ENCODE results near the gene PPP1R1A.

The PPP1R1A gene

DNA sequence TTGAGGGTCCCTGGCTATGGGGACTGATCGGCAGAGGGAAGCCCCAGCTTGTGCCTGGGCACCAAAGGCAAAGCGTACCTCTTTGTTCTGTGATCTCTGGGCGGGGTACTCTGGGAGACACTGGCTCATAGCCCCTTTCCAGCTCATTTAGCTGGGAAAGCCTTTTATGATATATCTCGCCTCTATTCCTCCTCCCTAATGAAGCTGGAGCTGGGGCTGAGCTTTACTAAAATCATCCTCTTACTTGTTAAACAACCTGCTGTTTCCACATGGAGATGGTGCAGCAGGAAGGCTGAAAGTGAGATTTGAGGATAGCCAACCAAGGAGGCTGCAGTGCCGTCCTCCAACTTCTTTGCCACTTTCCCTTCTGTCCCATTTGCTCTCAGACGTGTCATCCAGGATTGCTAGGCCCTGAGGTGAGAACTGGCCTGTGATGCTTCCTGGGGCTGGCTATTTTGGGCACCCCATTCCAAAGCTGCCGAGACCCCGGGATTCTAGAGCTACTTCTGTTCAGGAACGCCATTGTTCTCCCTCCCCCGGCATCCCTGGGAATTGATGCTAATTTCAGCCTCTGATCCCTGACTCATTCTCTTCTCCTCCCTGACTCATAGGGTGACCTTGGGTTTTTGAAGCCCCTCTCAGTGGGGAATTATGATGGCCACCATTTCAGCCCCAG, 23.0 kb downstream of the PPP1R1A start:
- DNase-seq (ENCODE audit: low read depth), result no peak
- H3K4me3 ChIP-seq (ENCODE audit: low read depth, low read length), result no peak overlapping the region
- TF ChIP-seq, protein P1, sequence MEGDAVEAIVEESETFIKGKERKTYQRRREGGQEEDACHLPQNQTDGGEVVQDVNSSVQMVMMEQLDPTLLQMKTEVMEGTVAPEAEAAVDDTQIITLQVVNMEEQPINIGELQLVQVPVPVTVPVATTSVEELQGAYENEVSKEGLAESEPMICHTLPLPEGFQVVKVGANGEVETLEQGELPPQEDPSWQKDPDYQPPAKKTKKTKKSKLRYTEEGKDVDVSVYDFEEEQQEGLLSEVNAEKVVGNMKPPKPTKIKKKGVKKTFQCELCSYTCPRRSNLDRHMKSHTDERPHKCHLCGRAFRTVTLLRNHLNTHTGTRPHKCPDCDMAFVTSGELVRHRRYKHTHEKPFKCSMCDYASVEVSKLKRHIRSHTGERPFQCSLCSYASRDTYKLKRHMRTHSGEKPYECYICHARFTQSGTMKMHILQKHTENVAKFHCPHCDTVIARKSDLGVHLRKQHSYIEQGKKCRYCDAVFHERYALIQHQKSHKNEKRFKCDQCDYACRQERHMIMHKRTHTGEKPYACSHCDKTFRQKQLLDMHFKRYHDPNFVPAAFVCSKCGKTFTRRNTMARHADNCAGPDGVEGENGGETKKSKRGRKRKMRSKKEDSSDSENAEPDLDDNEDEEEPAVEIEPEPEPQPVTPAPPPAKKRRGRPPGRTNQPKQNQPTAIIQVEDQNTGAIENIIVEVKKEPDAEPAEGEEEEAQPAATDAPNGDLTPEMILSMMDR (conservative IDR thresholded peaks at IDR 0.05; ENCODE audit: low read depth, low read length), result no peak

DNA sequence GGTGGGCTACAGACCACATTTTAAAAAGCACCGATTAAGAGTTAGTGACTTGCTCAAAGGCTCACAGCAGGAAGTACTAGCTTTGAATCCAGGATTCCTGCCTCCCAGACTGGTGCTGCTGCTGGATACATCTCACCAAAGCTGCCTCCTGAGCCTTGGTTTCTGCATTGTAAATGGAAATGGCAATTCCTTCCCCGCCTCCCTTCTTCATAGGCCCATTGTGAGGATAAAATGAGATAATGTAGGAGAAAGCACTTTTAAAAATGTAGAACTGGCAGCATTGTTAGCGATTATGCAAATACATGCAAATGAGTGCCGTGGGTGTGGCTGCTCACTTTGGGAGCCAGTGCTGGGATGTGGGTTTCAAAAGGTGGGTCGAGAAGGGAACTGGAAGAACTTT, 23.7 kb downstream of the PPP1R1A start:
- no peak for DNase-seq (ENCODE audit: low read depth)
- TF ChIP-seq, protein P1 (conservative IDR thresholded peaks at IDR 0.05; ENCODE audit: low read depth, low read length), result no peak
- no peak overlapping the region for H3K4me3 ChIP-seq (ENCODE audit: low read depth, low read length)

DNA sequence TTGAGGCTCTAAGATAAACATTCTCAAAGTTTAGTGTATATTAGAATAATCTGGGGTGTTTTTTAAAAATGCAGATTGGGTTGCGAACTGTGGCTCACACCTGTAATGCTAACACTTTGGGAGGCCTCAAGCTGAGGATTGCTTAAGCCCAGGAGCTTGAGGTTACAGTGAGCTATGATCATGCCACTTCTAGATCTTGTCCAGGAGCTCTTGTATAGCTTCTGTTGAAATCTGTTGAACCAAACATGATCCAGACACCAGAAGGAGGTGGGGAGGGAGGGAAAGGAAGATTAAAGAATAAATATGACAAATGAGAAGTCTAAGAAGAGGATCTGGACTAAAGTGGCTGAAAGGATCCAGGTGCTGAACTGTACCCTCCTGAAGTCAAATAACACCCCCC, 24.7 kb downstream of the PPP1R1A start:
- TF ChIP-seq, protein P1 (conservative IDR thresholded peaks at IDR 0.05; ENCODE audit: low read depth, low read length), result no peak
- no peak overlapping the region for H3K4me3 ChIP-seq (ENCODE audit: low read depth, low read length)
- no peak for DNase-seq (ENCODE audit: low read depth)

DNA sequence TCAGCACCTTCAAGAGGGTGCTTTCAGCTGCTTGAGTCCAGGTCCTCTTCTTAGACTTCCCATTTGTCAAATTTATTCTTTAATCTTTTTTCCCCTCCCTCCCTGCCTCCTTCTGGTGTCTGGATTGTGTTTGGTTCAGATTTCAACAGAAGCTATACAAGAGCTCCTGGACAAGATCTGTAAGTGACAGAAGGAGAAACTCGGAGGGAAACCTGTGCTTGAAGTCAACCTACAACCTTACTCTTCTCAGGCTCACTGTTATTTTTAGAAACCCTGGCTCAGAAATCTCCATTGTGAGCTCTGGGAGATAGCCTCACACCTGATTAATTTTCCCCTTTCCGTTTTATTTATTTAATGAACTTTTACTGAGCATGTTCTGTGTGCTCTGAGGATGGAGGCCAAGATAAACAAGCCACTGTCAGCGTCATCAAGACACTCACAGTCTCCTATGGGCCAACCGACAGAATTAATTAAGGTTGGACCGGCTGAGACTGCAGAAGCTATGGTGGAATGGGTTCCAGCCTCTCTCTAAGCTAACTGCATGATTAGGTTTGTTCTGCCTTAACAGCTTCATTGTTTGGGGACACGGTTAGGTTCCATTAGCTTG, 25.6 kb downstream of the PPP1R1A start:
- no peak overlapping the region for H3K4me3 ChIP-seq (ENCODE audit: low read depth, low read length)
- TF ChIP-seq, protein P1 (conservative IDR thresholded peaks at IDR 0.05; ENCODE audit: low read depth, low read length), result no peak
- DNase-seq (ENCODE audit: low read depth), result no peak

DNA sequence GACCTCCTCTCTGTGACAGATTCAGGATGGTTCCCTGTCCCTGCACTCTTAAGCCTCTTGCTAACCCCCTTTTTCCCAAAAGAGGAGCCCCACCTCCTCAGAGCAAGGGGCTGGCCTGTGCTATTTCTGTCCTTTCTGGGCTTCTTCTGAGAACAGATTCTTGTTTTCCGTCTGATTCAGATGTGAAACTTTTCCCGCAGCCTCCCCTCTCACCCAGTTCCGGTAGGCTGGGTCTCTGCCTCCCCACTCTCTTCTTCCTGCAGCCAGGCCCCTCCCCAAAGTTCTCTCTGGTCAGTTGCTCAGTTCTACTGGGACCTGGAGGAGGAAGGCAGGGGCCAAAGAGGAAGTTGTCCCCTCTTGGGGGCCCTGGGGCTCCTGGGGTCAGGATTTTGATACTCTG, 27.3 kb downstream of the PPP1R1A start:
- TF ChIP-seq, protein P1 (conservative IDR thresholded peaks at IDR 0.05; ENCODE audit: low read depth, low read length), result no peak
- no peak overlapping the region for H3K4me3 ChIP-seq (ENCODE audit: low read depth, low read length)
- DNase-seq (ENCODE audit: low read depth), result no peak

DNA sequence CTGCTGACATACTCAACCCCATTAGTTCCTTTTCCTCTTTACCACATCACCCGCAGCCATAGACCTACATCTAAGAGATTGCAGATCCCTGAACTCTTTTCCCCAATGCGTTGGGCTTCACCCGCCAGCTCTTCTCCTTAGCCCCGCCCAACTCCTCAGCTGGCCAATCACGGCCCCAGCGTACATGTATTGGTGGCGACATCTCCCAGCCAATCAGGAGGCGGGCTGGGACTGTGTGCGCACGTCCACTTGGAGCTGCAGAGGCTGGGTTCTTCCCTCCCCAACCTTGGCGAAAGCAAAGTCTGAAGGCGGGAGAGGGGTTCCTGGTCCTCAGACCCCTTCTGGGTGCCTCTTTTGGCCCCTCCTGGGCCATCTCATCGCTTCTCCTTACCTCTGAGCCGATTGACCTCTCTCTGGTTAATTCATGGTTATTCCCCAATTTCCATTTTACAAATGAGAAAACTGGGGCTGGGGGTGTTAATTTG, 28.0 kb downstream of the PPP1R1A start:
- TF ChIP-seq, protein P1 (conservative IDR thresholded peaks at IDR 0.05; ENCODE audit: low read depth, low read length), result no peak
- peak overlapping the region; percentile 43 for H3K4me3 ChIP-seq (ENCODE audit: low read depth, low read length)

DNA sequence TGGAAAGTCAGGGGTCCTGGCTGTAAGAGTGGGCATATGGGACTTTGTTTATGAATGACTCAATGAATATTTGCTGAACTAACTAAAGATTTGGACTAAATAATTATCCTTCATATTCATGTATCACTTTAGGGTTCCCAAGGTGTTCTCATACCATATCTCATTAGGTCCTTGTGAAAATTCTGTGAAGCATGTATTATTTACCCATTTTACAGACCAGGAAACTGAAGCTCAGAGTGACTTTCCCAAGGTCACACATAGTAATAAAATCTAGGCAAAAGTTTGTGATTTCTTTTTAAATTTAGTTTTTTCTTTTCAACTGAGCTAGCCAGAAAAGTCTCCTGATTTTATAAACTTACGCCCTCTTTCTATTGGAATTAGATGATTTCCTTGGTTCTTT, 29.7 kb downstream of the PPP1R1A start:
- DNase-seq (ENCODE audit: low read depth), result no peak
- H3K4me3 ChIP-seq (ENCODE audit: low read depth, low read length), result no peak overlapping the region
- TF ChIP-seq, protein P1 (conservative IDR thresholded peaks at IDR 0.05; ENCODE audit: low read depth, low read length), result no peak

More for the DNA sequence above, 28.0 kb downstream of the PPP1R1A start:
- DNase-seq (ENCODE audit: low read depth), result peak; percentile 79
